ENCODE measurements around the gene TBC1D30.

TBC1D30 gene

DNA sequence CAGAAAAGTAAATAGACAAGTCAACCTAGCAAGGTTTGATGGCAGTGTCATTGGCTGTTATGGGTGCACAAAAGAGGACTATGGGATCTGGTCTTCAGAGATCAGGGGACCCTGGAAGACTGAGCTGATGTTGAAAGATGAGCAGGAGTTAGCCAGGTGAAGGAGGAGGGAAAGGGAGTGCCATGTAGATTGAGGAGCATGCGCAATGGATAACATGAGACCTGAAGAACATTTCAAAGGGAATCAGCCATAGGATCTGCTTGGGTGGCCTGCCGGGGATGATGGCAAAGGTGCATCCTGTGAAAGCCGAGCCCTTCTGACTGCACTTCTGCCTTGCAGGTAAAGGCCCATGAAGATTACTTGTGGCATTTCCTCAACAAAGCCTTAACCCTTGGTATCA, 90.8 kb downstream of the TBC1D30 start:
- DNase-seq, result no peak

DNA sequence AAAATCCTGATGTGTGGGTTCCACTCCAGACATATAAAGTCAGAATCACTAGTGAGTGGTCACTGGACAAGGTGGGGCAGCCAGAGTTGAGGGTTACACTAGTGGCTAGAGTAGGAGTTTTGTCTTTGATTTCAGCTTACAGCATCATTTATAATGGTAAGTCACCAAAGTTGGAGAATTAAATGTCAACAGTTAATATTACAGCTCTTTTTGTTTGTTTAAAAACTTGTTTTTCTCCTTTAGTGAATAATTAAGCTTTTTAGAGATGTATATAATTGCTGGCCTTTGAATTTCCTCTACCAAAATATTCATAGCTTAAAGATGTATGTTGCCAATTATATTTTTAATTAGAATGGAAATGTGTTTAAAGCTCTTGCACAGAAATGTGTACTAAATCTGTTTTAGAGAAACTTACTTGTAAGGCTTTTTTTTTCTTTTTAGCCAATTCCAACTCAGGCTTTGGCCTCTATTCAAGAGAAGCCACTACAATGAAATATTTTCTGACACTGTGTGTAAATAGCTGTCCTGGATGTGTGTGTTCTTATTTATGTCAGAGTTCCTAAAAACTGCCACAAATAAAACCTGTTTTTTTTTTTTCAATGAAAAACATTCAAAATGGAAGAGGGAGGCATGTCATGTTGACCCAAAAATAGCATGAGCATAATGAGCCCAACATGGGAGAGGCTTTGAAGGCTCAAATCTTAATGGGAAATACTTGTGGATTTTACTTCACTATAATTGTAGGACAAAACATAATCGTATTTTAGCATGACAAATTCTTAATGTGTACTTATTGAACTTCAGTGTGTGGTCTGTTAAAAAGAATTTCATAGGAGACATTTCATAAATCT, 92.2 kb downstream of the TBC1D30 start:
- DNase-seq, result no peak

DNA sequence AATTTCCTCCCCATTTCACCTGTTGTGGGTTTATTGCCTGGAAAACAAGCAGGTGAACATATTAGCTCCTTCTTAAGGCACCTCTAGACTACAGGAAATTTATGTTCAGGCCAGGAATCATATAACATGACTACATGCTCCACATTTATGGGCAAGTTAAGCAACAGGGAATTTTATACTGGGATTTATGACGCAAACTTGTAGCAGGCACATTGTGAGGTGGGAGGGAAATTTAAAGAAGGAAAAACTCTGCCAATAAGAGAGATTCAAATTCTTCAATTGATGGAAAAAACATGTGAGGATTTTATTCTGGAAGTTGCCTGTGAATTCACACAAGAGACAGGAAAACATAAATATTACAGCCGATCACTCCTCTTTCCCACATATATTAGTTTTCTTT, 93.9 kb downstream of the TBC1D30 start:
- no peak for DNase-seq

DNA sequence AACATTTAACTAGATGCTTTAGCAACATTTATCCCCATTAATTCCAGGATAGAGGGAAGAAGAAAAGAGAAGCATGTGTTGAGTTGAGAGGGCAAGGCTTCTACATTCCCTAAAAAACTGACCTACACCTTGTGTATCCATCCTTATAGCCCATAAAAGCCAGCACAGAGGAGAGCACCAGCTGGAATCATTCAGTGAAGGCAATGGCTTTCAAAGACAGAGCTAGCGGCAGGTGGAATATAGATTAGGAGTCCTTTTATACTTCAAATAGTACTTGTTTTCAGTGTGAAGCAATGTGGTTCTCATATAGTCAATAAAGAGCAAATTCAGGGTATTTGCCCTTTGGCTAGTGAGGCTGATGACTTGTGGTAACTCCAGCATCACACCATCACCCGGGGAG, 94.4 kb downstream of the TBC1D30 start:
- DNase-seq, result no peak

DNA sequence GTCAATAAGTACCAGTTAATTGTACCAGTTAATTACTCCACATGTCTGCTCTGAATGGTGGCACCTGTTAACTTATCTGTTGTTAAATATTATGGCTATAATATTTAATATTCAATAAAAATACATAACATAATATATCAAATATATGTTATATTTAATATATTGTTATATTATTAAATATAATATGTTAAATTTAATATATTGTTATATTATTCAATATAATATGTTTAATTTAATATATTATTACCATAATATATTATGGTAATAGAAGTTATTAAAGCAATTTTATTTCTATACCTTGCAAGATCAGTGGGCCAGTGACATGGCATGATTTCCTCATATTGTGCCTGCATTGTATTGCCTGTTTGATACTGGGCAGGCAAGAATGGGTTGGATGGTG, 98.4 kb downstream of the TBC1D30 start:
- no peak for DNase-seq

DNA sequence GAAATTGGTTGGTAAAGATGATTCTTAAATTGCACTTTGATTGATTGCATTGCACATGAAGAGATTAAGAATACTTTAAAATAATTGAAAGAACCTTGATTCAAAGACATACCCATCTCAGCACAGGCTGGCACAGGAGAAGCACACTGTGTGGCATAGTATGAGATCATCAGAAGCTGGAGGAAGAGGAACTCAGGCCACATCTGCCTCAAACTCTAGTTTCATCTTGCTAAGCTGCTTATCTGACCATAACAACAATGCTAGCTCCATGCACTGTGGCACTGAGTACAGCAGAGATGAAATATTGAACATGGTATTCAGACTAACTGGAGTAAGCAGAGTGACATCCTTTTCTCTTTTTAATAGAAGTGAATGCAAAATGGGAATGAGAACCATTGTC, 99.1 kb downstream of the TBC1D30 start:
- no peak for DNase-seq

Data from activated naive CD4-positive, alpha-beta T cell treated with Interleukin-2 at 50 U/mL for 16 hours (primary cell).